Activated T-cell treated with anti-CD3 and anti-CD28 coated beads, Interleukin-2, amount 50 U/mL, for 48 hours (primary cell): Measurements from ENCODE around the gene ASB7.
"Not testable (repeated sequence)": the region's sequence is repeated elsewhere in the genome, so short reads cannot be mapped to it uniquely, and the experiment has no call there.

Experiments
- DNase-seq, 2 experiments: peaks; one replicate each; pipeline ENCODE4 v3.0.0-alpha.2; 2020

Gene ASB7

GRCh38 chr15:100653608-100654007, 51.2 kb downstream of the ASB7 start:
- no peak for DNase-seq

GRCh38 chr15:100658895-100659294, 56.5 kb downstream of the ASB7 start:
- DNase-seq, result no peak

DNA sequence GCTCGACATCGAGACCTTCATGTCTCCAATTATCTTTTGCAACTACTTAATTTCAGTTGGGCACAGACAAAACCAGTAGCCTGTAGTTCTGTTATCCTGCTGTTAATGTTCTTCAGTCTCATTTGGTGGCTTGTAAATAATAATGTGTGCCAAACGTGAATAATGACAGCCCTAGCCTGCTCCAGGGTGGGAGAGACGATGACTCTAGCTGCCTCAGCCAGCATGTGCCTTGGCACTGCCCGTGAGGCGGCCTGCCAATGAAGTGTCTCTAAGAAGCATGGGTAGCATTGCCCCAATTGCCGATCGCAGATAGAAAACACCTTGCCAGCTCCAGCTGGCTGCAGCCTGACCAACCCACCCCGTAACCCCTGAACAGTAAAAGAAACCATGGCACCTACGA, 58.8 kb downstream of the ASB7 start:
- no peak for DNase-seq

DNA sequence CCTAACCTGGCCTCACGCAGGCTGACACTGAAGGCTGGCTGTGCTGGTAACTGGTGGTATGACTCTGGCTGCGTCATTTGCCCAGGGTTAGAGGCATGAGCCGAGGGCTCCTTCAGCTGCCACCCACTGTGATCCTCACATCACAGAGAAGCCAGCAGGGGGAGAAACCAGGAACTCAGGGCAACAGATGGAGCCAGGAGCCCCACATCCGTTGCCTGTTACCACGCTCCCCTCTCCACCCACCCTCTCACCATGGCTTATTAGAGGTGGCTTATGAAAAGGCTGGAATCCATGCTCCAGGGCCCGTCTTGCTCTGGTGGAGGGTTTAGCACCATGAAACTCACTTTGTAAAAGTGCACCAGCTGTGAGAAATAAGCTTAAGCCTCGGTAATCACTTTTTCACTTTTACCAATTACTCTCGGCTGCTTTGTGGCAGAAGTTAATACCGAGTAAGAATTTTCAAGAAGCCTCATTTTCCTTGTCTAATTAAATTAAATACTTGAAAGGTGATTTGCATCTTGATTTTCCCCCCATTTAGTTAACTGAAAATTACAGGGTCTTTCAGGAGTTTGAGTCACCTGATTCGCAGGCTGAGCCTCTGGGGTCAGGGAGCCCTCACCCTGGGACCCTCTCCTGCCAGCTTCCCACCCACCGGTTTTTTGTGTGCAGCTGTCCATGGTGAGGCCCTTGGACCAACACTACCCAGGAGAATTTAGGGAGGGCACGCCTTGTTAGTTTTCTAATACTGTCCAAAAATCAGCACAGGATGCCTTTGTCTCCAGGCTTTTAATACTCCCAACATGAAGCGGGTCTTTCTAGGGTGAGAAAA, 60.9 kb downstream of the ASB7 start:
- no peak for DNase-seq

GRCh38 chr15:100663915-100664281, 61.5 kb downstream of the ASB7 start:
- DNase-seq, result no peak

GRCh38 chr15:100665570-100665969, 63.2 kb downstream of the ASB7 start:
- no peak for DNase-seq

DNA sequence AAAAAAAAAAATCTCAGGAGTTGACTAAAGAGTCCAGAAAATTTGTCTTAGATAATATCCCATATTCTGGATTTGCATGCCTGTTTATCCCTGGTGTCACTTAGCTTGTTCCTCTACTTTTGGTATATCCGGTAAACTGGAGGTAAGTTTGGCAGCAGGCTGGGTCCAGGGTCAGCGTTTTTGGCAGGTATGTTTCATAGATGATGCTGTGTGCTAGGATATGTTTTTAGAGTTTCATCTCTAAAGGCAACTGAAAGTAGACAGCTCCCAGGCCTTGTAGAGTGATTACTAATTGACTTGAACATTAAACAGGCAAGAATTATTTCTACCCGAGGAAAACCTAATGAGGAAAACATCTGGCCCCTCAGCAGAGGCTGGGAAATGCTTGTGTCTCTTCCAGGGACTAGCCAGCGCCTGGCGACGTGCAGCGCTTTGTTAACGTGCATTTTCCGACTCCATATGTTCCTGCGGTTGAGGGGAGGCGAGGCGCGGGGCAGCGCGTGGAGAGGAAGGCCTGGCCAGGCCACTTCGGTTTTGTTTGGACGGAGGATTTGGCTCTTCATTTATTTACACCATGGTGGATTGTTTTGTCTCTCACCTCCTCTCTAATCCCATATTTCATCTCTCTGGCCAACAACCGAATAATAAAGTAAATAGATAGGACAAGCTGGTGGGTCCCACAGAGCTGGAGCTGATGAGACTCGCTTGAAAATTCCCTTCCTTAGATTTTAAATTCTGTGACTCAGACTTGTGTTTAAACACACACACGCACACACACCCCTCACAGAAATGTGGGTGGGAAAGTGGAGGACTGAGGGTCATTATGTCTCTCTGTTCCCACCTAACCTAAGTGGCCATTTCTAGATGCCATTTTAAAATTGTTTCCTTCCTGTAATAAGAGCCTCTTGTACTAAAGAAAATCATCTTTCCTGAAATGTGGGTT, 65.3 kb downstream of the ASB7 start:
- DNase-seq, result no peak

GRCh38 chr15:100668348-100668745, 66.0 kb downstream of the ASB7 start:
- no peak for DNase-seq

DNA sequence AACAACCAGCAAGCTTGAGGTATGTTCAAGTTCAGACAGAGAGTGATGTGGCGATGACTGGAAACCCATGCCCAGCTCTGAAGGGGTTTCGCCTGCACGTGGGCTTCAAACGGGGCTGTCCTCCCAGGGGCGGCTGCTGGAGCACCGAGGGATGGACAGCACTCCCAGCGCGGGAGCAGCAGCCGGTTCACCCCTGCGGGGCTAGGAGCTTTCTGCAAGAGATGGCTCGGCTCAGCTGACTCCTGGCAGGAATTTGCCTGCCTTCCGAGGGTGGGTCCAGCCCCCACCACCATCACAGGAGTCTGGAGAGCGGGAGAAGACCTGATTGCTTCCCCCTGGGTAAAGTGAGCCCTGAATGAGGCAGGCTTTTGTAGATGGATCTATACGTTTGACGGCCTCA, 66.9 kb downstream of the ASB7 start:
- no peak for DNase-seq

DNA sequence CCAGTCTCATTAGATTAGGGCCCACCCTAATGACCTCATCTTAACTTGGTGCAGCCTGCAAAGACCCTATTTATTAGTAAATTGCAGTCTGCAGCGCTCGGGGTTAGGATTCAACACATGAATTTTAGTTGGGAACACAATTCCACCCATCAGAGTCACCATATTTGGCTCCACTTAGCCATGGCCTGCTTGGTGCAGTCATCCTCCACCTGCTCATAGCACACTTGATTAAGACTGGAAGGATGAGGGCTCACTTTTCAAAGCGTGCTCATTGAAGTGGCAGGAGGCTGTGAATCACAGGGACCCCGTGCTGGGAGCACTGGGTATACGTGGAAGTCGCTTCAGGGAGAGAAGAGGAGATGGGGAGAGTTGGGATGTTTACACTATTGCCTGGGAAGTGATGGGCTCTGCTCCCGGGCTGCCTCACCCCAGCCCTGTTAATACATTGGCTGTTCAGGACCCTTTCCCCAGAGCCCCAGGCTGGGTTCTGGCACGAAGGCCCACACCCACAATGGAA, 68.2 kb downstream of the ASB7 start:
- DNase-seq, result no peak

DNA sequence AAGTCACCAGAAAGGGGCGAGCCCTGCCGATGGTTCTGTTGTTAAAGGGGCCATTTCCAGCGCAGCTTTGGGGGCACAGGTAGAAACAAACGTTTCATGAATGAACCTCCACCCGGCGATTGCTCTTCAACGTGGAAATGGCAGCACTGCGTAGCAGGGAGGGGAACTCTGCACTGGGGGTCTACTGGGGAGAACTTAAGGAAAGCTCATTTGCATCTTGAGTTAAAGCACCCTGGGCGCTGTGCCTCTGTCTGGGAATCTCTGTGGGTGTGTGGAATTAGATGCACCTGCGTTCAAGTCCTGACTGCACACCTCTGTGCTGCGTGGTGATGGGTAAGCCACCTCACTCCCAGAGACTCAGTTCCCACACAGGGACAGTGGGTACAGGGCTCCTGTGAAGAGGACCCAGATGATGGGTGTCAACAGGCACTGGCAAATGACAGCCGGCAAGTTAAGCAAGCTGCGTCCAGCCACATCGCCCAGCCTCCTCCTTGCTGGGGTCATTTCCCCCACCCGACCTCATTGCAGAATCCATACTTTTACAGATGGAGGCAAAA, 68.8 kb downstream of the ASB7 start:
- no peak for DNase-seq

DNA sequence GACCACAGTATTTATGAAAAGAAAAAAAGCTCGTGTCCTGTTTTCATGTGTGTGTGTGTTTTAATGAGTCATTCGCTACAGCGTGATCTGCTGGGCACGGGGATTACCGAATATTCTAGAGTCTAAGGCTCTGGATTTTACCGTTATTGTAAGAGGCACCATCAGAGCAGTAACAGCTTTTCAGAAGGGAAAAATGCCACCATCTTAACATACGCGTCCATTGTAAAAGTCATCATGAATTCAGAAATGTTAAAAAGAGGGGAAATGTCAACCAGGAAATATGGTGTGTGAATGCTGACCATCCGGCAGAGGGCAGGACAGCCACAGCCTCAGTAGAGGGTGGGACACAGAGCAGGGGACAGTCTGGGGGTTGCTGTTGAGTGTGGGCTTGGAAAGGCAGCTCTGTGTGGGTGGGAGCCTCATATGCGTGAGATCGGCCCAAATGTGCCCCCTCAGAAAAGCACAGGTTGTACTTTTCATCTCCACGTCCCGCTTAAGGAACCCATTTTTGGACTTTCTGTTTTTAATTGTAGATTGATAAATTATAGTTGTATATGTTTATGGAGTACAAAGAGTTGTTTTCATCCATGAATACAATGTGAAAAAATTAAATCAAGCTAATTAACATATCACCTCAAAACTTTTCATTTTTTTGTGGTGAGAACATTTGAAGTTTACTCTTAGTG, 69.6 kb downstream of the ASB7 start:
- DNase-seq, result no peak

DNA sequence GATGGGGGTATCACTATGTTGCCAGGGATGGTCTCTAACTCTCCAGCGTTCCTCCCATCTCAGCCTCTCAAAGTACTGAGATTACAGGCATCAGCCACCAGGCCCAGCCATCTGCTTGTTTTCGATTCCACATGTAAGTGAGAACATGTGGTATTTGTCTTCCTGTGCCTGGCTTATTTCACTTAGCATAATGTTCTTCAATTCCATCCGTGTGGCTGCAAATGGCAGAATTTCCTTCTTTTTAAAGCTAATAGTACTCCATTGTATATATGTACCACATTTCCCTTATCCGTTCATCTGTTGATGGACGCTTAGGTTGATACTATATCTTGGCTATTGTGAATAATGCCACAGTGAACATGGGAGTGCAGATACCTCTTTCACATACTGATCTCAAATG, 70.6 kb downstream of the ASB7 start:
- DNase-seq, result no peak

GRCh38 chr15:100679151-100679550, 76.8 kb downstream of the ASB7 start:
- DNase-seq, result not testable (repeated sequence)

DNA sequence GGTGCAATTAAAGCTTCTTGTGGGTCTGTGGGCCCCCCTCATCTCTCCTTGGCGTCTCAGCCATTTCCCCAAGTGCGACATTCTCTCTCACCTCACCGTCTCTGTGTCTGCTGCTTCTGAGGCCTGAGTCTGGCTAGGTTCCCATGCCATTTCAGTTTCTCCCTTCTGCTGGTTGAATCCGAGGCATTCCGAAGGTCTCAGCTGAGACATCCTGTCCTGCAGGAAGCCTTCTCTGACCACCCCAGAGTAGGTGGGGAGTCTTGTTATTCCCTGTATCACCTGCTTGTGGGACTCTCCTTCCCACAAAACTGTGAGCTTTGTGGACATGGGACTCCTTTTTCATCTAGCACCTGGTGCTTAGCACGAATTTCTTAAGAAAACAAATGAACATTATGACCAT, 78.3 kb downstream of the ASB7 start:
- no peak for DNase-seq

DNA sequence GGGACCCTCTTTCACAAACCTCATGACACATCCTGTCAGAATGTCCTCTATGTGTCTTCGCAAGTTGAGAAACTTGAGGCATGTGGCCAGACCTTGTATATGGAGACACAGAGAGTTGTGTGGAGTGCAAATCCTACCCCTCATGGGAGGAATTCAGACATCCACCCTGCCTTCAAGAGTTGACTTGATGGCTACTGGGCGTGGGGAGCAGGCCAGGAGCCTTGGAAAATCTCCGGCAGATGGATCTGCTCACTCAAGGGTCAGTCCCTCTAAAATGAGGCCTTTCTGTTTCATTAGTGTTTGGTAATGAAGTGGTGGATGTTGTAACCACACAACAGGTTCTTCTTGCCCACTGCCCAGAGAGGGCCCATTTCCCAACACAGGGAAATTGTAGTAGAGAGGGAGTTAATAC, 79.0 kb downstream of the ASB7 start:
- no peak for DNase-seq

- no peak for DNase-seq
Measured at GRCh38 chr15:100682468-100682867, 80.1 kb downstream of the ASB7 start.

GRCh38 chr15:100683434-100683833, 81.0 kb downstream of the ASB7 start:
- DNase-seq, result no peak

DNA sequence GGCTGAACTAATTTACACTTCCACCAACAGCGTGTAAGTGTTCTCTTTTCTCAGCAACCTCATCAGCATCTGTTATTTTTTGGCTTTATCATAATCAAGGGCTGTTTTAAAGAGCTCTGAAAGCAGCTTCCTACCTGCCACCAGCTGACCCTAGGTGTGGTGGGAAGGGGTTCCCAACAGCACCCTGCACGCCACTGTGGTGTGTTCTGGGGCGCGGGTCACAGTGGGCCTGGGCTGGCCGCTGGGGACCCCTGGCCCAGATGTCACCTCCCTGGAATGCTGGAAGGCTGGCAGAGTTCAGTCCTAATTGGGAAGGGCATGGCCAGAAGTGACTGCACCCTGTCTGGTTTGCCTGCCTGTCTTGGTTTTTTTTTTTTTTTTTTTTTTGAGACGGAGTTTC, 82.2 kb downstream of the ASB7 start:
- no peak for DNase-seq

- no peak for DNase-seq
Measured at GRCh38 chr15:100686021-100686724, 83.8 kb downstream of the ASB7 start.

- no peak for DNase-seq
Measured at GRCh38 chr15:100686725-100687473, 84.5 kb downstream of the ASB7 start.
